Trophoblast cell (in vitro differentiated cells and primary cell): Measurements from ENCODE around the gene CEP295NL.

Source experiments
- DNase-seq, 2 donors: peaks; one replicate each; pipeline ENCODE4 v3.0.0-alpha.2; 2016
- H2AFZ ChIP-seq: 2 replicates; pipeline ENCODE4 v1.6.1; 2013; ENCODE audit warnings: low read length, moderate library complexity, mild to moderate bottlenecking; ENCODE audit not compliant: insufficient read depth, poor library complexity
- H2AK5ac ChIP-seq: 2 replicates; pipeline ENCODE4 v1.6.1; 2013; ENCODE audit warnings: mild to moderate bottlenecking, low read length
- H2BK120ac ChIP-seq: 2 replicates; pipeline ENCODE4 v1.6.1; 2013; ENCODE audit warnings: low read length, mild to moderate bottlenecking, moderate library complexity; ENCODE audit not compliant: insufficient read depth, poor library complexity
- H2BK12ac ChIP-seq: 2 replicates; pipeline ENCODE4 v1.6.1; 2013; ENCODE audit warnings: mild to moderate bottlenecking, low read length, moderate library complexity
- H2BK5ac ChIP-seq: 2 replicates; pipeline ENCODE4 v1.6.1; 2013; ENCODE audit warnings: low read length, low read depth, moderate library complexity, mild to moderate bottlenecking; ENCODE audit not compliant: poor library complexity
- H3K14ac ChIP-seq: 2 replicates; pipeline ENCODE4 v1.6.1; 2013; ENCODE audit warnings: mild to moderate bottlenecking, low read length
- H3K18ac ChIP-seq: 2 replicates; pipeline ENCODE4 v1.6.1; 2013; ENCODE audit warnings: mild to moderate bottlenecking, low read length
- H3K23ac ChIP-seq: 2 replicates; pipeline ENCODE4 v1.6.1; 2013; ENCODE audit warnings: low read length
- H3K27ac ChIP-seq: 2 replicates; pipeline ENCODE4 v1.5.1; 2013; ENCODE audit warnings: low read depth, mild to moderate bottlenecking, inconsistent platforms, low read length, moderate library complexity
- H3K27me3 ChIP-seq: 2 replicates; pipeline ENCODE4 v1.6.1; 2013; ENCODE audit warnings: inconsistent platforms, mild to moderate bottlenecking, low read length, moderate library complexity; ENCODE audit not compliant: insufficient read depth
- H3K36me3 ChIP-seq, 2 experiments: 1 replicate in 1 of 2; 2 replicates in 1 of 2; pipeline ENCODE4 v1.6.1; 2013; ENCODE audit warnings: low read length in 2 of 2, mild to moderate bottlenecking in 2 of 2, moderate library complexity in 1 of 2; ENCODE audit not compliant: insufficient read depth in 2 of 2, control insufficient read depth in 1 of 2
- H3K4ac ChIP-seq: 2 replicates; pipeline ENCODE4 v1.6.1; 2013; ENCODE audit warnings: low read depth, mild to moderate bottlenecking, low read length, moderate library complexity
- H3K4me1 ChIP-seq, 2 experiments: 1 replicate in 1 of 2; 2 replicates in 1 of 2; pipeline ENCODE4 v1.6.1; 2013; ENCODE audit warnings: low read length in 2 of 2, mild to moderate bottlenecking in 2 of 2, moderate library complexity in 1 of 2; ENCODE audit not compliant: insufficient read depth in 2 of 2, control insufficient read depth in 1 of 2
- H3K4me2 ChIP-seq: 2 replicates; pipeline ENCODE4 v1.6.1; 2013; ENCODE audit warnings: inconsistent platforms, mild to moderate bottlenecking, low read length, moderate library complexity
- H3K4me3 ChIP-seq: 2 replicates; pipeline ENCODE4 v1.5.1; 2013; ENCODE audit warnings: mild to moderate bottlenecking, low read depth, low read length, inconsistent platforms
- H3K79me1 ChIP-seq: one replicate; pipeline ENCODE4 v1.6.1; 2013; ENCODE audit warnings: low read length
- H3K79me2 ChIP-seq: 2 replicates; pipeline ENCODE4 v1.6.1; 2013; ENCODE audit warnings: low read length, mild to moderate bottlenecking; ENCODE audit not compliant: control insufficient read depth, insufficient read depth, poor library complexity
- H3K9ac ChIP-seq: 2 replicates; pipeline ENCODE4 v1.6.1; 2013; ENCODE audit warnings: mild to moderate bottlenecking, low read length
- H3K9me3 ChIP-seq: 2 replicates; pipeline ENCODE4 v1.6.1; 2013; ENCODE audit warnings: low read depth, mild to moderate bottlenecking, control low read depth, inconsistent platforms, low read length; ENCODE audit not compliant: insufficient read depth
- H4K12ac ChIP-seq: 2 replicates; pipeline ENCODE4 v1.6.1; 2013; ENCODE audit warnings: low read depth, mild to moderate bottlenecking, low read length, moderate library complexity
- H4K8ac ChIP-seq: 2 replicates; pipeline ENCODE4 v1.6.1; 2013; ENCODE audit warnings: low read depth, mild to moderate bottlenecking, low read length, moderate library complexity
- H4K91ac ChIP-seq: one replicate; pipeline ENCODE4 v1.6.1; 2013; ENCODE audit warnings: low read depth, mild to moderate bottlenecking, low read length, moderate library complexity
- WGBS: extraction: QIAGEN DNeasy Blood & Tissue Kit; methylation state at CpG from one replicate; pipeline ENCODE4 v1.1.7; 2013; ENCODE audit warnings: missing lambda C conversion rate; ENCODE audit not compliant: insufficient read length, insufficient coverage; ENCODE audit errors: extremely low coverage; 5-methylcytosine and 5-hydroxymethylcytosine counted together

The CEP295NL gene

DNA sequence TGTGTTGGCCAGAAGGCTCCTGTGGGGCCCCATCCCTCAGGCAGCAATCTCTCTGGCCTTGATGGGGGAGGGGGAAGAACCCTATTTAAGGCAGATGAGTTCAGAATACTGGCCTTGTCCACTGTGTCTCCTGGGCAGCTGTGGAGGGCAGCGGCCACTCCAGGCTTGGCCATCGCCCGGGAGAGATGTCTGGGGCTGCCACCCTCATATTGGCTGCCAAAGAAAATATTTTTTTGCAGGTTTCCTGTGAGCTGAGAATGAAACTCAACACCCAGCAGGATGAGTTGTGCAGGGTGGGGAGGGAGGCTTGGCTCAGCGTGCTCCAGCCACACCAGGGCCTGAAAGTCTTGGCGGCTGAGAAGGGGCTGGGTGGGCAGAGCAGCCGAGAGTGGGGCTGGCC lies 36.6 kb upstream of the CEP295NL start:
- Histone ChIP-seq H2BK120ac (no peak overlapping the region), H3K27me3 (no peaks in the 10 kb centered on the region), H3K79me1 (no peaks in the 10 kb centered on the region), H3K36me3 (no peaks in the 10 kb centered on the region), H2AK5ac (no peak overlapping the region), H3K79me2 (no peaks in the 10 kb centered on the region), H3K18ac (no peak overlapping the region), H2BK5ac (no peak overlapping the region), H2BK12ac (no peak overlapping the region), H4K91ac (no peak overlapping the region), H3K27ac (no peak overlapping the region), H2AFZ (no peak overlapping the region), H3K9ac (no peak overlapping the region), H3K4me3 (no peak overlapping the region), H3K4ac (no peak overlapping the region), H4K12ac (no peak overlapping the region), H3K4me2 (no peak overlapping the region), H3K14ac (no peak overlapping the region), H4K8ac (no peak overlapping the region), H3K23ac (no peak overlapping the region), H3K4me1 (peaks cover 3 to 9% of the 10 kb centered on the region in 2 experiments), H3K9me3 (peaks cover 3% of the 10 kb centered on the region)
- DNase-seq, result no peak
- WGBS, result no CpG with 5 or more reads among the region's 6 CpGs

DNA sequence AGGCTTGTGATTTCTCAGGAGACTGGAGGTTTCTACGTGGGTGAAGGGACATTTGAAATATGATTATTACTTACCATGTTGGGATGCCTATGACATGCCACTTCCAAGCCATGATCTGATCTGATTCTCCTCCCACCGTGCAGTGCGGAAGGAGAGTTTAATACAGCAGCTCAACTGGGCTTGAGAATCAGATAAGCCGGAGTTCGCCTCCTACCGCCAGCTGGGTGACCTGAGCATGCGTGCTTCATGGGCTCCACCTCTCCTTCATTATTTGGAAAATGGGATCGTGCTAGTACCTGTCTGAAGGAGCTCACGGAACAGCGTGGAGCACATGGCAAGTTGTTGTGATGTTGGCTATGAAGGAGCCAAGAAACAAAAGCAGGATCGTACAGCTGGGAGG lies 34.6 kb upstream of the CEP295NL start:
- H3K4me1 ChIP-seq, result peaks cover 18 to 25% of the 10 kb centered on the region in 2 experiments
- H3K27ac ChIP-seq, result no peak overlapping the region
- peaks cover 3% of the 10 kb centered on the region for H3K9me3 ChIP-seq
- H2AFZ ChIP-seq, result no peak overlapping the region
- no peak overlapping the region for H3K4ac ChIP-seq
- no peak overlapping the region for H3K4me2 ChIP-seq
- no peak overlapping the region for H2BK12ac ChIP-seq
- no CpG with 5 or more reads among the region's 11 CpGs for WGBS
- H3K4me3 ChIP-seq, result no peak overlapping the region
- no peak overlapping the region for H3K9ac ChIP-seq
- H3K18ac ChIP-seq, result no peak overlapping the region
- H3K79me1 ChIP-seq, result peaks cover 2% of the 10 kb centered on the region
- no peak overlapping the region for H2BK120ac ChIP-seq
- no peaks in the 10 kb centered on the region for H3K27me3 ChIP-seq
- no peaks in the 10 kb centered on the region for H3K36me3 ChIP-seq
- no peaks in the 10 kb centered on the region for H3K79me2 ChIP-seq
- no peak overlapping the region for H4K8ac ChIP-seq
- H2BK5ac ChIP-seq, result no peak overlapping the region
- H3K14ac ChIP-seq, result no peak overlapping the region
- H2AK5ac ChIP-seq, result no peak overlapping the region
- H3K23ac ChIP-seq, result no peak overlapping the region
- DNase-seq, result peak in 1 of 2 donors; percentile 42
- H4K91ac ChIP-seq, result no peak overlapping the region
- H4K12ac ChIP-seq, result no peak overlapping the region

DNA sequence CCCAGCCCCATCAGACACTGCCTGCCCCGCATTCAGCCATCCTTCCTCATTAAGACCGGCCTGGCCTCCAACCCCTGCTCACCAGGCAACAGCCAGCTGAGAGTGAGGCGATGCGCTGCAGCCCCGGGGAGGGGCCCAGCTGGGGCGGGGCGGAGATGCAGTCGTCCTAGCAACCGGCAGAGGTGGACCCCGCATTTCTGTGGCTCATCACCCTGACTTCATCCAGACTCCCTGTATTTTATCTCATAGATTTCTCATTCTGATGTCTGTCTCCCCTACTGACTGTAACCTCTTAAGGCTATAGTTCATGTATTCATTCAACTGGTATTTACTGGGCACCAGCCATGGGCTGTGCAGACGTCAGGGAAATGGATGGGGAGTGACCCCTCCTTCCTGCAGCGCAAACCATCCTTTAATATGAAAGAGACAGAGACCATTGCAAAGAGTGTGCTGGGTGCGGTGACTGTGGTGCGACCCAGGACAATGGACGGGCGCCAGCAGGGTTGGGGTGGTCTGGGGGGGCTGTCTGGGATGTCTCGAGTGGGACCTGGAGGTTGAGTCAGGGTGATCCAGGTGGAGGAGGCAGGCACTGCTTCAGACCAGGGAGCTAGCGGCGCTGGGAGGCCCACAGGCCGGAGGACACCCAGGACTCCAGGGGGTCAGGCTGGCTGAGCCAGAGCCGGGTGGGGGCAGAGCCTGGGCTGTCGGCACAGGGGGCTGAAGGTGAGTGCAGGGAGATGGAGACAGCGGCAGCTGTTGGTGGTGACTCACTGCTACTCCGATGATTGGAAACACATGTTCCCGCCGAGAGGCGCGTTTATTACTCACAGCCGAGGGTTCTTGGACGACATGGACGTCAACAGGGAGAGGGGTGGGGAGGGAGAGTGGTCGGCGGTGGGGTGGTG lies 32.7 kb upstream of the CEP295NL start:
- Histone ChIP-seq H3K23ac (no peak overlapping the region), H3K4ac (no peak overlapping the region), H3K4me2 (no peak overlapping the region), H3K27ac (no peak overlapping the region), H3K14ac (peak overlapping the region; percentile 0), H4K8ac (no peak overlapping the region), H3K79me2 (no peaks in the 10 kb centered on the region), H2BK5ac (no peak overlapping the region), H3K9ac (no peak overlapping the region), H3K18ac (no peak overlapping the region), H4K12ac (no peak overlapping the region), H2BK12ac (no peak overlapping the region), H2AFZ (no peak overlapping the region), H3K4me1 (peaks cover 18 to 25% of the 10 kb centered on the region in 2 experiments), H3K79me1 (peaks cover 2% of the 10 kb centered on the region), H3K36me3 (no peaks in the 10 kb centered on the region), H2AK5ac (peak overlapping the region; percentile 59), H3K27me3 (no peaks in the 10 kb centered on the region), H2BK120ac (no peak overlapping the region), H3K9me3 (peaks cover 3% of the 10 kb centered on the region), H4K91ac (peak overlapping the region; percentile 33), H3K4me3 (no peak overlapping the region)
- peak in 1 of 2 donors; percentile 56 for DNase-seq
- WGBS, result no CpG with 5 or more reads among the region's 33 CpGs

DNA sequence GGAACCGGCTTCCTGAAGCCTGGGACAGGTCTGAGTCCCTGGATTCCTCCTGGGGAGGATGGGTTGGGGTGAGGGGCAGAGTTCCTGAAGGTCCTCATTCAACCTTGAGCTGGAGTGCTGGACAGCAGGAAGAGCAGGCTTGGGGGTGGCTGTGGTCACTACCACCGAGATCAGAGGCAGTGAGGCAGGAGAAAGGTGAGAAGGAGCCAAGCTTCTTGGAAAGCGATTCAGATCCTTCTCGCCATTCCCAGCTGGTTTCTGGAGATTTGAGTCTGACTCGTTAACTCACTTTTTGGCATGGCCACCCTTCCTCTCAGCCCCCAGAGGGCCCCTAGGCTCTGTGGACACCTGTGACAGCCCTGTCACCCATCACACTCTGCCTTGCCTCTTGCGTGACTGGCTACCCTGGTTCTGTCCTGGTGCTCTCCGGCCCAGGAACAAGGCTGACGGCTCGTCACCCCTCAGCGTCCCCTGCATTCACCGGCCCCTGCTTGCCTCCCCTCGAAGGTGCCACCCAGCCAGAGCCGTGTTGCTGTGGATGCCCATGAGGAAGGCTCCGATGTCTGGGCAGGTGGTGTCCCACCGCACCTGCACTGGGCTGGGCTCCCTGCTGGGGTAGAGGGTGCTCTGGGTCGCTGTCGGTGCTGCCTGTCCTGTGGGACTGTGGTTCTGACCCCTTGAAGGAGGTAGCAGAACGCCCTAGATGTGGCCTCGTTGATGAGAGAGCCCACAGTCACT lies 31.8 kb upstream of the CEP295NL start:
- Histone ChIP-seq H2AK5ac (peak overlapping the region; percentile 49), H3K36me3 (no peaks in the 10 kb centered on the region), H2BK120ac (no peak overlapping the region), H3K79me1 (peaks cover 2% of the 10 kb centered on the region), H3K9me3 (peaks cover 3% of the 10 kb centered on the region), H2BK12ac (peak overlapping the region; percentile 27), H2BK5ac (no peak overlapping the region), H3K27ac (no peak overlapping the region), H3K23ac (no peak overlapping the region), H3K4me2 (no peak overlapping the region), H3K79me2 (no peaks in the 10 kb centered on the region), H3K4me1 (peaks cover 18 to 25% of the 10 kb centered on the region in 2 experiments), H3K4ac (no peak overlapping the region), H3K27me3 (no peaks in the 10 kb centered on the region), H4K91ac (peak overlapping the region; percentile 20), H4K8ac (no peak overlapping the region), H3K14ac (peak overlapping the region; percentile 13), H3K9ac (no peak overlapping the region), H3K4me3 (no peak overlapping the region), H2AFZ (no peak overlapping the region), H4K12ac (no peak overlapping the region), H3K18ac (no peak overlapping the region)
- WGBS, result no CpG with 5 or more reads among the region's 19 CpGs
- DNase-seq, result no peak
